Inferior parietal cortex (tissue), 1 donor: ENCODE data around the gene LRCH1.
"Not testable (repeated sequence)": the region's sequence is repeated elsewhere in the genome, so short reads cannot be mapped to it uniquely, and the experiment has no call there.

Experiments used
- DNase-seq: peaks from one replicate; pipeline ENCODE4 v3.0.0-alpha.2; 2016; ENCODE audit errors: extremely low spot score

The LRCH1 gene

GRCh38 chr13:46753137-46753536, 200.2 kb downstream of the LRCH1 start:
- DNase-seq, result no peak

GRCh38 chr13:46753917-46754316, 200.9 kb downstream of the LRCH1 start:
- no peak for DNase-seq

- no peak for DNase-seq
Observed at GRCh38 chr13:46754812-46755211, 201.8 kb downstream of the LRCH1 start.

- not testable (repeated sequence) for DNase-seq
Observed at GRCh38 chr13:46755508-46755907, 202.5 kb downstream of the LRCH1 start.

- no peak for DNase-seq
Observed at GRCh38 chr13:46756977-46757376, 204.0 kb downstream of the LRCH1 start.

- DNase-seq, result no peak
Observed at GRCh38 chr13:46757640-46758039, 204.7 kb downstream of the LRCH1 start.

- DNase-seq, result no peak
Observed at GRCh38 chr13:46759846-46760245, 206.9 kb downstream of the LRCH1 start.

- DNase-seq, result no peak
Observed at GRCh38 chr13:46761174-46761573, 208.2 kb downstream of the LRCH1 start.

GRCh38 chr13:46761866-46762265, 208.9 kb downstream of the LRCH1 start:
- DNase-seq, result no peak

GRCh38 chr13:46769925-46770324, 217.0 kb downstream of the LRCH1 start:
- not testable (repeated sequence) for DNase-seq

- DNase-seq, result no peak
Observed at GRCh38 chr13:46771693-46772092, 218.7 kb downstream of the LRCH1 start.

- DNase-seq, result no peak
Observed at GRCh38 chr13:46773541-46773940, 220.6 kb downstream of the LRCH1 start.

- DNase-seq, result no peak
Observed at GRCh38 chr13:46775385-46776107, 222.6 kb downstream of the LRCH1 start.

GRCh38 chr13:46778095-46778494, 225.1 kb downstream of the LRCH1 start:
- DNase-seq, result no peak

GRCh38 chr13:46778890-46779289, 225.9 kb downstream of the LRCH1 start:
- DNase-seq, result no peak

GRCh38 chr13:46782066-46782465, 229.1 kb downstream of the LRCH1 start:
- no peak for DNase-seq

- no peak for DNase-seq
Observed at GRCh38 chr13:46782691-46783090, 229.7 kb downstream of the LRCH1 start.

- no peak for DNase-seq
Observed at GRCh38 chr13:46783504-46783903, 230.5 kb downstream of the LRCH1 start.

- no peak for DNase-seq
Observed at GRCh38 chr13:46795321-46795720, 242.4 kb downstream of the LRCH1 start.

- DNase-seq, result no peak
Observed at GRCh38 chr13:46796129-46796514, 243.2 kb downstream of the LRCH1 start.

GRCh38 chr13:46796515-46797474, 243.8 kb downstream of the LRCH1 start, which contains the start of gene ESD:
TSS of gene ESD (minus strand) at chr13:46797161. CDS start at chr13:46791413, 5,748 bp downstream.
- peak; percentile 80 for DNase-seq

- DNase-seq, result no peak
Observed at GRCh38 chr13:46797501-46798237, 244.7 kb downstream of the LRCH1 start.
